H1 (cell line): ENCODE measurements around the gene APELA. TPM values are rescaled to one million over a fixed set of nuclear protein-coding genes. Genes with fewer than 3 reads are reported as not detected.

Experiments used
- CTCF ChIA-PET: fragments of 300-600 bp; sonication (Branson Sonifier 250); formaldehyde crosslinking; loops from one replicate; lab custom pipeline; 2021; ENCODE audit not compliant: partially characterized antibody; lab: Charles Lee
- POLR2A ChIA-PET: fragments of 300-600 bp; sonication (Branson Sonifier 250); formaldehyde crosslinking; loops from one replicate; lab custom pipeline; 2021; ENCODE audit warnings: inconsistent platforms; ENCODE audit not compliant: partially characterized antibody; lab: Charles Lee
- DNase-seq, 2 experiments: peaks; one replicate each; pipeline versions ENCODE4 v3.0.0 to v3.0.0-alpha.2; 2010 to 2022; ENCODE audit warnings: low spot score in 2 of 2, low read depth in 1 of 2, mixed read lengths in 1 of 2
- FAIRE-seq: peaks from 2 replicates; lab custom pipeline; 2011; peaks lifted over from hg19 to GRCh38; lab: Jason Lieb, UNC
- H2AFZ ChIP-seq: 2 replicates; pipeline ENCODE4 v1.8.1; 2012; ENCODE audit warnings: low read length, inconsistent platforms
- H2AK5ac ChIP-seq: 2 replicates; pipeline ENCODE4 v1.6.1; 2013; ENCODE audit warnings: low read depth, low read length
- H2BK120ac ChIP-seq: replicated peaks from 2 replicates; pipeline ENCODE3; 2013; ENCODE audit warnings: low read depth, low read length, inconsistent platforms
- H2BK12ac ChIP-seq: 2 replicates; pipeline ENCODE4 v1.6.1; 2013; ENCODE audit warnings: low read depth, low read length
- H2BK15ac ChIP-seq: 2 replicates; pipeline ENCODE4 v1.6.1; 2013; ENCODE audit warnings: low read length
- H2BK20ac ChIP-seq: 2 replicates; pipeline ENCODE4 v1.6.1; 2013; ENCODE audit warnings: low read length
- H2BK5ac ChIP-seq: 2 replicates; pipeline ENCODE4 v1.6.1; 2013; ENCODE audit warnings: low read depth, low read length
- H3K14ac ChIP-seq: 2 replicates; pipeline ENCODE4 v1.6.1; 2013; ENCODE audit warnings: inconsistent platforms; ENCODE audit not compliant: insufficient read length
- H3K18ac ChIP-seq: 2 replicates; pipeline ENCODE4 v1.6.1; 2013; ENCODE audit warnings: low read length; ENCODE audit errors: extremely low read depth
- H3K23ac ChIP-seq: 2 replicates; pipeline ENCODE4 v1.6.1; 2013; ENCODE audit warnings: inconsistent platforms; ENCODE audit not compliant: insufficient read length
- H3K23me2 ChIP-seq: 2 replicates; pipeline ENCODE4 v1.6.1; 2013; ENCODE audit warnings: low read depth, low read length
- H3K27ac ChIP-seq: 2 replicates; pipeline ENCODE4 v1.6.1; 2011; ENCODE audit warnings: low read depth, low read length, inconsistent platforms
- H3K27me3 ChIP-seq, 4 experiments: replicated peaks in 1 of 4; 1 replicate in 1 of 4; 2 replicates in 3 of 4; pipeline versions ENCODE4 v1.6.1 to v1.8.1; 2011 to 2013; ENCODE audit warnings: low read length in 3 of 4, mild to moderate bottlenecking in 3 of 4, inconsistent platforms in 2 of 4, mixed read lengths in 2 of 4, moderate library complexity in 1 of 4; ENCODE audit not compliant: control insufficient read depth in 3 of 4, insufficient read depth in 3 of 4; ENCODE audit errors: extremely low read depth in 1 of 4
- H3K36me3 ChIP-seq, 4 experiments: 2 replicates each; pipeline versions ENCODE4 v1.6.1 to v1.8.1; 2011 to 2013; ENCODE audit warnings: mild to moderate bottlenecking in 4 of 4, low read length in 3 of 4, moderate library complexity in 2 of 4, control low read depth in 1 of 4, inconsistent platforms in 1 of 4; ENCODE audit not compliant: insufficient read depth in 4 of 4, control insufficient read depth in 2 of 4
- H3K4ac ChIP-seq: replicated peaks from 2 replicates; pipeline ENCODE3; 2013; ENCODE audit warnings: low read length, low read depth, mixed read lengths, inconsistent platforms; ENCODE audit not compliant: insufficient read length
- H3K4me1 ChIP-seq, 4 experiments: replicated peaks in 1 of 4; 1 replicate in 1 of 4; 2 replicates in 3 of 4; pipeline versions ENCODE4 v1.6.1 to v1.8.1; 2011 to 2013; ENCODE audit warnings: low read length in 3 of 4, inconsistent platforms in 2 of 4, mixed read lengths in 1 of 4; ENCODE audit not compliant: insufficient read depth in 4 of 4, control insufficient read depth in 3 of 4
- H3K4me2 ChIP-seq, 2 experiments: 2 replicates each; pipeline versions ENCODE4 v1.6.1 to v1.8.1; 2011 to 2013; ENCODE audit warnings: low read depth in 2 of 2, low read length in 2 of 2, control low read depth in 1 of 2, inconsistent platforms in 1 of 2, mild to moderate bottlenecking in 1 of 2; ENCODE audit not compliant: insufficient read depth in 1 of 2
- H3K4me3 ChIP-seq, 4 experiments: fragments of 200-600, 300-600 bp in 1 of 4; sonication (generic), shearing (Covaris generic), sonication (Bioruptor Twin) in 1 of 4; 2 replicates each; pipeline versions ENCODE4 v1.5.1 to v1.8.1; 2011 to 2016; ENCODE audit warnings: low read length in 4 of 4, low read depth in 3 of 4, control low read depth in 2 of 4, inconsistent platforms in 2 of 4, mild to moderate bottlenecking in 2 of 4, mixed read lengths in 1 of 4, moderate library complexity in 1 of 4; ENCODE audit not compliant: insufficient read depth in 2 of 4; ENCODE audit errors: extremely low read depth in 1 of 4
- H3K56ac ChIP-seq: replicated peaks from 2 replicates; pipeline ENCODE3; 2013; ENCODE audit warnings: low read depth, mild to moderate bottlenecking, mixed read lengths, low read length, inconsistent platforms; ENCODE audit not compliant: insufficient read length
- H3K79me1 ChIP-seq: 2 replicates; pipeline ENCODE4 v1.6.1; 2013; ENCODE audit warnings: low read depth, low read length, control low read depth
- H3K79me2 ChIP-seq, 2 experiments: 2 replicates each; pipeline versions ENCODE4 v1.6.1 to v1.8.1; 2012 to 2013; ENCODE audit warnings: low read length in 2 of 2, mild to moderate bottlenecking in 2 of 2, inconsistent platforms in 1 of 2; ENCODE audit not compliant: insufficient read depth in 2 of 2, control insufficient read depth in 1 of 2
- H3K9ac ChIP-seq, 4 experiments: replicated peaks in 1 of 4; 1 replicate in 1 of 4; 2 replicates in 3 of 4; pipeline versions ENCODE4 v1.6.1 to v1.8.1; 2011 to 2013; ENCODE audit warnings: low read depth in 3 of 4, low read length in 3 of 4, control low read depth in 2 of 4, mild to moderate bottlenecking in 2 of 4, moderate library complexity in 2 of 4, inconsistent platforms in 1 of 4; ENCODE audit errors: extremely low read depth in 1 of 4
- H3K9me3 ChIP-seq, 2 experiments: 2 replicates each; pipeline versions ENCODE4 v1.6.1 to v1.8.1; 2012 to 2013; ENCODE audit warnings: mild to moderate bottlenecking in 2 of 2, moderate library complexity in 2 of 2, control low read depth in 1 of 2, inconsistent platforms in 1 of 2, low read depth in 1 of 2, low read length in 1 of 2, mixed read lengths in 1 of 2; ENCODE audit not compliant: insufficient read depth in 2 of 2
- H4K20me1 ChIP-seq, 2 experiments: replicated peaks in 1 of 2; 2 replicates each; pipeline versions ENCODE3 to v1.8.1; 2011 to 2013; ENCODE audit warnings: inconsistent platforms in 2 of 2, low read length in 2 of 2, mild to moderate bottlenecking in 1 of 2; ENCODE audit not compliant: insufficient read depth in 2 of 2, control insufficient read depth in 1 of 2
- H4K5ac ChIP-seq: 2 replicates; pipeline ENCODE4 v1.6.1; 2013; ENCODE audit warnings: low read length, low read depth, mixed read lengths, inconsistent platforms; ENCODE audit not compliant: insufficient read length
- H4K8ac ChIP-seq: 2 replicates; pipeline ENCODE4 v1.8.0; 2013; ENCODE audit warnings: mild to moderate bottlenecking, moderate library complexity, low read length, inconsistent platforms; ENCODE audit not compliant: insufficient read depth; ENCODE audit errors: extremely low read depth
- H4K91ac ChIP-seq: replicated peaks from 2 replicates; pipeline ENCODE3; 2013; ENCODE audit warnings: low read length, mixed read lengths, inconsistent platforms; ENCODE audit not compliant: insufficient read length
- BRCA1 ChIP-seq: IDR thresholded peaks from 2 replicates; pipeline ENCODE4 v1.6.1; 2012; ENCODE audit warnings: low read depth, low read length, improper control_type of control experiment
- POLR2A ChIP-seq, 2 experiments: IDR thresholded peaks; 1 replicate in 1 of 2; 2 replicates in 1 of 2; pipeline ENCODE4 v1.6.1; 2011; ENCODE audit warnings: low read depth in 2 of 2, low read length in 2 of 2, mild to moderate bottlenecking in 2 of 2; ENCODE audit errors: control extremely low read depth in 1 of 2
- RFX5 ChIP-seq: IDR thresholded peaks from 2 replicates; pipeline ENCODE4 v1.6.1; 2011; ENCODE audit warnings: low read depth, low read length, improper control_type of control experiment, borderline replicate concordance
- RNF2 ChIP-seq: fragments of 200-900, 300-1000 bp; sonication (generic); IDR thresholded peaks from 2 replicates; pipeline ENCODE4 v1.7.1; 2016; ENCODE audit warnings: borderline replicate concordance, low read depth, mild to moderate bottlenecking, antibody characterized with exemption, low read length; ENCODE audit not compliant: poor library complexity, severe bottlenecking; ENCODE audit errors: missing control alignments
- SP2 ChIP-seq: IDR thresholded peaks from 2 replicates; pipeline ENCODE4 v1.6.1; 2012; ENCODE audit warnings: mild to moderate bottlenecking, low read length, inconsistent platforms
- SUZ12 ChIP-seq: fragments of 200-600 bp; sonication (generic); IDR thresholded peaks from 2 replicates; pipeline ENCODE4 v1.6.1; 2012; ENCODE audit warnings: mild to moderate bottlenecking, inconsistent platforms, low read length, moderate library complexity, mixed read lengths
- TAF7 ChIP-seq: optimal IDR thresholded peaks from 2 replicates; pipeline ENCODE3; 2011; ENCODE audit warnings: low read depth, mild to moderate bottlenecking, inconsistent platforms, low read length, moderate library complexity, borderline replicate concordance
- YY1 ChIP-seq: IDR thresholded peaks from 2 replicates; pipeline ENCODE4 v1.6.1; 2011; ENCODE audit warnings: low read depth, mild to moderate bottlenecking, low read length
- WGBS, 2 experiments: shearing (Covaris generic) in 1 of 2; methylation state at CpG; one replicate each; pipeline versions ENCODE4 v1.1.6 to v1.1.7; 2013 to 2015; ENCODE audit warnings: low lambda C conversion rate in 2 of 2, mixed read lengths in 2 of 2, inconsistent platforms in 1 of 2, low coverage in 1 of 2, missing lambda C conversion rate in 1 of 2; ENCODE audit not compliant: insufficient replicate concordance in 2 of 2, insufficient coverage in 1 of 2, insufficient read length in 1 of 2; ENCODE audit errors: extremely low coverage in 1 of 2, missing lambda C conversion rate in 1 of 2; 5-methylcytosine and 5-hydroxymethylcytosine counted together
- polyA plus RNA-seq, 7 experiments: library from polyadenylated mRNA; depleted of rRNA in 3 of 7; stranded (reverse) in 5 of 7; unstranded in 2 of 7; fragments of >200 nt in 5 of 7; fragments of 200-250 nt in 2 of 7; gene quantifications; 1 replicate in 5 of 7; 2 replicates in 1 of 7; 4 replicates in 1 of 7; pipeline versions ENCODE4 v1.2.1 to v1.2.3, GENCODE V29; 2011 to 2013; ENCODE audit warnings: missing spikeins in 2 of 7, mixed read lengths in 2 of 7
- total RNA-seq: library from RNA; stranded (reverse); fragmentation: NEBNext Ultra II Directional; extraction: Animal tissue kit (Norgen Biotek cat#: 25700); gene quantifications from 2 replicates; pipeline ENCODE4 v1.2.1, GENCODE V29; 2021
- TF ChIP-seq, protein P1 (sequence below): IDR thresholded peaks from 2 replicates; pipeline ENCODE4 v1.6.1; 2011; ENCODE audit warnings: low read length, improper control_type of control experiment
- TF ChIP-seq, protein P2 (sequence below): IDR thresholded peaks from 2 replicates; pipeline ENCODE4 v1.6.1; 2012; ENCODE audit warnings: inconsistent platforms
- TF ChIP-seq, protein P3 (sequence below): IDR thresholded peaks from 2 replicates; pipeline ENCODE4 v1.6.1; 2012; ENCODE audit warnings: inconsistent platforms

The APELA gene
- total and polyA plus RNA-seq, 2 of the 8 experiments (the other 6 are each of a cell fraction or from before 2014, with no cell fraction given): 60.2 to 81.8 TPM

DNA sequence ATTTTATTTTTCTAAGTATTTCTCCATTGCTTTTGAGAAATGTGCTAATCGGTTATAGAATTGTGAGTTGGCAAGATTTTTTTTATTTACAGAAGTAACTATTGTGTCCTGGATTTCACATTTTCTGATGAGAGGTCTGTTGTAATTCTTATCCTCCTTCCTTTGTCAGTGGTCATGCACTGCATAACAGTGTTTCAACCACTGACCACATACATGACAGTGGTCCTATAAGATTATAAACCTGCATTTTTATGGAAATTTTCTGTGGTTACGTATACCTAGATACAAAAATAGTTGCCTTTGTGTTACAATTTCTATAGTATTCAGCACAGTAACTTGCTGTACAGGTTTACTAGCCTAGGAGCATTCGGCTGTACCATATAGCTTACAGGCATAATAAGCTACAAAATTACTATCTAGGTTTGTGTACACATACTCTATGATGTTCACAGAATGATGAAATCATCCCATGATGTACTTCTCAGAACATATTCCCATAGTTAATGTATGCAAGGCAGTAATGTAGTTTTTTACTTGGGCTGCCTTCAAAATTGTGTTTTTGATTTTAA lies 47.8 kb downstream of the APELA start:
- ChIA-PET POLR2A (no interaction called here), CTCF (interaction anchor here (2.0 to 2.8 kb wide), 2 partner anchors 13 to 25 kb away, joined by 6 to 9 read pairs; no protein-coding TSS in a partner anchor)
- Histone ChIP-seq H2BK5ac (no peak overlapping the region), H3K27ac (no peak overlapping the region), H3K4me3 (no peak overlapping the region), H3K4me1 (no peaks in the 10 kb centered on the region), H3K4me2 (no peak overlapping the region), H3K79me2 (no peaks in the 10 kb centered on the region), H4K5ac (no peak overlapping the region), H3K9me3 (no peaks in the 10 kb centered on the region), H2BK20ac (no peak overlapping the region), H3K79me1 (no peaks in the 10 kb centered on the region), H3K23ac (no peak overlapping the region), H3K56ac (no peak overlapping the region), H3K36me3 (no peaks in the 10 kb centered on the region), H4K20me1 (no peaks in the 10 kb centered on the region), H3K27me3 (no peaks in the 10 kb centered on the region), H2BK12ac (no peak overlapping the region), H2AK5ac (no peak overlapping the region), H3K23me2 (no peaks in the 10 kb centered on the region), H4K91ac (no peak overlapping the region), H2BK120ac (no peak overlapping the region), H2AFZ (no peak overlapping the region), H3K9ac (no peak overlapping the region), H2BK15ac (no peak overlapping the region), H4K8ac (no peak overlapping the region), H3K18ac (no peak overlapping the region), H3K4ac (no peak overlapping the region), H3K14ac (no peak overlapping the region)
- DNase-seq: no peak
- WGBS, 2 experiments: 85% methylated on average over 3 of the region's 3 CpGs; no CpG with 5 or more reads in 1 of the 2 experiments
- no peak for FAIRE-seq
- TF ChIP-seq POLR2A (IDR thresholded peaks at IDR 0.05; ENCODE audit: control extremely low read depth in 1 of 2, low read depth in 2 of 2, low read length in 2 of 2) (no peak), YY1 (no peak), RFX5 (no peak), TAF7 (no peak), SP2 (no peak), SUZ12 (no peak), RNF2 (no peak), BRCA1 (no peak)
- TF ChIP-seq, protein P1, sequence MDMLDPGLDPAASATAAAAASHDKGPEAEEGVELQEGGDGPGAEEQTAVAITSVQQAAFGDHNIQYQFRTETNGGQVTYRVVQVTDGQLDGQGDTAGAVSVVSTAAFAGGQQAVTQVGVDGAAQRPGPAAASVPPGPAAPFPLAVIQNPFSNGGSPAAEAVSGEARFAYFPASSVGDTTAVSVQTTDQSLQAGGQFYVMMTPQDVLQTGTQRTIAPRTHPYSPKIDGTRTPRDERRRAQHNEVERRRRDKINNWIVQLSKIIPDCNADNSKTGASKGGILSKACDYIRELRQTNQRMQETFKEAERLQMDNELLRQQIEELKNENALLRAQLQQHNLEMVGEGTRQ: no peak
- TF ChIP-seq, protein P2, sequence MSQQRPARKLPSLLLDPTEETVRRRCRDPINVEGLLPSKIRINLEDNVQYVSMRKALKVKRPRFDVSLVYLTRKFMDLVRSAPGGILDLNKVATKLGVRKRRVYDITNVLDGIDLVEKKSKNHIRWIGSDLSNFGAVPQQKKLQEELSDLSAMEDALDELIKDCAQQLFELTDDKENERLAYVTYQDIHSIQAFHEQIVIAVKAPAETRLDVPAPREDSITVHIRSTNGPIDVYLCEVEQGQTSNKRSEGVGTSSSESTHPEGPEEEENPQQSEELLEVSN: no peak
- TF ChIP-seq, protein P3, sequence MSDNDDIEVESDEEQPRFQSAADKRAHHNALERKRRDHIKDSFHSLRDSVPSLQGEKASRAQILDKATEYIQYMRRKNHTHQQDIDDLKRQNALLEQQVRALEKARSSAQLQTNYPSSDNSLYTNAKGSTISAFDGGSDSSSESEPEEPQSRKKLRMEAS: no peak
